NCI-H2171 treated with DMSO at 0.1 percent for 48 hours (cell line): Measurements from ENCODE around the gene RPS6KA2.
"Not testable (repeated sequence)": the region's sequence is repeated elsewhere in the genome, so short reads cannot be mapped to it uniquely, and the experiment has no call there.

Source experiments
- DNase-seq: peaks from one replicate; lab custom pipeline; 2025; lab: John Stamatoyannopoulos, UW

RPS6KA2 gene

GRCh38 chr6:166635013-166635970, 8.2 kb upstream of the RPS6KA2 start:
- DNase-seq = no peak

GRCh38 chr6:166634581-166634980, 7.5 kb upstream of the RPS6KA2 start:
- DNase-seq = not testable (repeated sequence)

GRCh38 chr6:166633732-166634535, 6.9 kb upstream of the RPS6KA2 start:
- no peak for DNase-seq

- DNase-seq = no peak
Observed at GRCh38 chr6:166632731-166633130, 5.7 kb upstream of the RPS6KA2 start.

GRCh38 chr6:166630462-166630861, 3.4 kb upstream of the RPS6KA2 start:
- DNase-seq = no peak

- DNase-seq = no peak
Observed at GRCh38 chr6:166629628-166630027, 2.6 kb upstream of the RPS6KA2 start.

- DNase-seq = peak; percentile 84
Observed at GRCh38 chr6:166627875-166628801, 1.1 kb upstream of the RPS6KA2 start.

GRCh38 chr6:166626177-166627032, 646 bp downstream of the RPS6KA2 start:
- peak; percentile 54 for DNase-seq

GRCh38 chr6:166625356-166625755, 1.7 kb downstream of the RPS6KA2 start:
- DNase-seq = no peak

GRCh38 chr6:166624275-166624674, 2.8 kb downstream of the RPS6KA2 start:
- DNase-seq = no peak

GRCh38 chr6:166623318-166623717, 3.7 kb downstream of the RPS6KA2 start:
- no peak for DNase-seq

GRCh38 chr6:166621114-166621540, 5.9 kb downstream of the RPS6KA2 start:
- DNase-seq = no peak

GRCh38 chr6:166620478-166621113, 6.5 kb downstream of the RPS6KA2 start:
- DNase-seq = no peak

GRCh38 chr6:166619912-166620311, 7.1 kb downstream of the RPS6KA2 start:
- DNase-seq = no peak

GRCh38 chr6:166618866-166619761, 7.9 kb downstream of the RPS6KA2 start:
- no peak for DNase-seq

GRCh38 chr6:166618251-166618650, 8.8 kb downstream of the RPS6KA2 start:
- no peak for DNase-seq

- no peak for DNase-seq
Observed at GRCh38 chr6:166617359-166617758, 9.7 kb downstream of the RPS6KA2 start.

GRCh38 chr6:166616261-166617238, 10.5 kb downstream of the RPS6KA2 start:
- no peak for DNase-seq
